Caco-2 (cell line): Measurements from ENCODE around the gene SLK. TPM values are rescaled to one million over a fixed set of nuclear protein-coding genes. Genes with fewer than 3 reads are reported as not detected.

Experiments
- BruUV-seq: library from RNA; stranded (reverse); fragments of 400-500 nt; replicated peaks from 2 replicates; lab custom pipeline; 2021; lab: Mats Ljungman, UMichigan
- CTCF ChIA-PET: fragments of 300-600 bp; sonication (Branson Sonifier 250); formaldehyde crosslinking; loops from one replicate; lab custom pipeline; 2022; ENCODE audit warnings: antibody characterized with exemption; lab: Charles Lee
- POLR2A ChIA-PET: fragments of 300-600 bp; sonication (Branson Sonifier 250); formaldehyde crosslinking; loops from one replicate; lab custom pipeline; 2022; ENCODE audit warnings: antibody characterized with exemption; lab: Charles Lee
- DNase-seq, 2 experiments: peaks; one replicate each; pipeline versions ENCODE4 v3.0.0 to v3.0.0-alpha.2; 2020 to 2022
- H3K27me3 ChIP-seq: replicated peaks from 2 replicates; pipeline ENCODE4 v1.6.0; 2011; ENCODE audit warnings: low read length; ENCODE audit not compliant: control insufficient read depth, insufficient read depth
- H3K36me3 ChIP-seq: 2 replicates; pipeline ENCODE4 v1.5.1; 2011; ENCODE audit warnings: low read length; ENCODE audit not compliant: control insufficient read depth, insufficient read depth
- H3K4me1 ChIP-seq: fragments of 250-450 bp; sonication (Bioruptor Pico); 2 replicates; pipeline ENCODE4 v1.5.1; 2020; ENCODE audit warnings: mild to moderate bottlenecking
- H3K4me3 ChIP-seq: 2 replicates; pipeline ENCODE4 v1.5.1; 2011; ENCODE audit warnings: low read depth, mild to moderate bottlenecking, control low read depth, low read length
- H3K9me3 ChIP-seq: fragments of 250-450 bp; sonication (Bioruptor Pico); 2 replicates; pipeline ENCODE4 v1.5.1; 2020; ENCODE audit warnings: mild to moderate bottlenecking, moderate library complexity
- H3K27ac Mint-ChIP-seq: one replicate; pipeline ENCODE4 v1.8.0; 2022; ENCODE audit warnings: mixed read lengths; ENCODE audit not compliant: unreplicated experiment
- H3K27me3 Mint-ChIP-seq: one replicate; pipeline ENCODE4 v1.8.0; 2022; ENCODE audit warnings: mixed read lengths; ENCODE audit not compliant: insufficient read depth, unreplicated experiment
- H3K36me3 Mint-ChIP-seq: one replicate; pipeline ENCODE4 v1.8.0; 2022; ENCODE audit warnings: mild to moderate bottlenecking, mixed read lengths; ENCODE audit not compliant: insufficient read depth, unreplicated experiment
- H3K4me1 Mint-ChIP-seq: one replicate; pipeline ENCODE4 v1.8.0; 2022; ENCODE audit warnings: low read depth, mixed read lengths; ENCODE audit not compliant: unreplicated experiment
- H3K4me3 Mint-ChIP-seq: one replicate; pipeline ENCODE4 v1.8.0; 2022; ENCODE audit warnings: mild to moderate bottlenecking, moderate library complexity, mixed read lengths; ENCODE audit not compliant: unreplicated experiment
- H3K9me3 Mint-ChIP-seq: one replicate; pipeline ENCODE4 v1.8.0; 2022; ENCODE audit warnings: mixed read lengths; ENCODE audit not compliant: unreplicated experiment
- CTCF ChIP-seq, 2 experiments: fragments of 200-600 bp in 1 of 2; IDR thresholded peaks; 1 replicate in 1 of 2; 2 replicates in 1 of 2; pipeline versions ENCODE4 v1.5.1 to v1.8.0; 2011 to 2022; ENCODE audit warnings: antibody characterized with exemption in 1 of 2, control low read depth in 1 of 2, inconsistent platforms in 1 of 2, low read depth in 1 of 2, low read length in 1 of 2, mild to moderate bottlenecking in 1 of 2, moderate library complexity in 1 of 2; ENCODE audit not compliant: insufficient read depth in 1 of 2, severe bottlenecking in 1 of 2, unreplicated experiment in 1 of 2
- intact Hi-C: fragments of 100-400 bp; cut with micrococcal nuclease; formaldehyde crosslinking; loops from one replicate; pipeline ENCODE4 v1.10.0; 2022; ENCODE audit not compliant: unreplicated experiment
- total RNA-seq: library from RNA; stranded (reverse); gene quantifications from 2 replicates; pipeline ENCODE4 v1.2.3, GENCODE V29; 2022

The SLK gene
- total RNA-seq, 1 experiment from 2014 or later, result 39.5 TPM

GRCh38 chr10:104043854-104044253 lies 76.9 kb downstream of the SLK start:
- no peaks in the 10 kb centered on the region for H3K36me3 Mint-ChIP-seq
- H3K4me1 Mint-ChIP-seq, result no peaks in the 10 kb centered on the region
- no peak overlapping the region for H3K27ac Mint-ChIP-seq
- no peaks in the 10 kb centered on the region for H3K9me3 ChIP-seq
- TF ChIP-seq CTCF (IDR thresholded peaks at IDR 0.05; ENCODE audit: insufficient read depth in 1 of 2, low read depth in 1 of 2, low read length in 1 of 2, severe bottlenecking in 1 of 2, unreplicated experiment in 1 of 2), result no peak
- H3K36me3 ChIP-seq, result no peaks in the 10 kb centered on the region
- ChIA-PET POLR2A (no interaction called here), CTCF (no interaction called here)
- H3K4me3 Mint-ChIP-seq, result no peak overlapping the region
- intact Hi-C loops, result no loop called here
- no peak overlapping the region for H3K4me3 ChIP-seq
- no peaks in the 10 kb centered on the region for H3K27me3 ChIP-seq
- no peaks in the 10 kb centered on the region; the same call in 1 of the 2 replicates for H3K4me1 ChIP-seq
- no peak for DNase-seq
- no TSS peak for BruUV-seq
- no peaks in the 10 kb centered on the region for H3K27me3 Mint-ChIP-seq
- H3K9me3 Mint-ChIP-seq, result no peaks in the 10 kb centered on the region

GRCh38 chr10:104045151-104046089 lies 78.5 kb downstream of the SLK start:
- no peaks in the 10 kb centered on the region for H3K4me1 Mint-ChIP-seq
- Histone ChIP-seq H3K9me3 (no peaks in the 10 kb centered on the region), H3K4me1 (no peaks in the 10 kb centered on the region; the same call in 1 of the 2 replicates), H3K4me3 (no peak overlapping the region), H3K36me3 (no peaks in the 10 kb centered on the region), H3K27me3 (no peaks in the 10 kb centered on the region)
- intact Hi-C loops, result loop anchor here (1.0 to 5.0 kb wide), 5 partner anchors 35 to 307 kb away; partner anchors contain the start of gene CFAP58
- peak overlapping the region; percentile 48 for H3K27ac Mint-ChIP-seq
- H3K9me3 Mint-ChIP-seq, result no peaks in the 10 kb centered on the region
- TF ChIP-seq CTCF (IDR thresholded peaks at IDR 0.05; ENCODE audit: insufficient read depth in 1 of 2, low read depth in 1 of 2, low read length in 1 of 2, severe bottlenecking in 1 of 2, unreplicated experiment in 1 of 2), result peak; percentile 63 to 95
- POLR2A ChIA-PET, result no interaction called here
- no peaks in the 10 kb centered on the region for H3K27me3 Mint-ChIP-seq
- peak; percentile 71 to 77 for DNase-seq
- H3K36me3 Mint-ChIP-seq, result no peaks in the 10 kb centered on the region
- H3K4me3 Mint-ChIP-seq, result no peak overlapping the region
- BruUV-seq, result no TSS peak
- CTCF ChIA-PET, result interaction anchor here (1.4 to 1.8 kb wide), 2 partner anchors 76 to 157 kb away, joined by 6 read pairs; partner anchors contain the start of gene SFR1

- no peak for DNase-seq
- CTCF ChIA-PET, result no interaction called here
- intact Hi-C loops, result loop anchor here (5.0 kb wide), 1 partner anchor 306 kb away; the partner anchor contains the start of gene CFAP58
- Histone ChIP-seq H3K4me1 (no peaks in the 10 kb centered on the region; the same call in 1 of the 2 replicates), H3K36me3 (no peaks in the 10 kb centered on the region), H3K27me3 (no peaks in the 10 kb centered on the region), H3K4me3 (no peak overlapping the region), H3K9me3 (no peaks in the 10 kb centered on the region)
- no peak overlapping the region for H3K27ac Mint-ChIP-seq
- H3K27me3 Mint-ChIP-seq, result no peaks in the 10 kb centered on the region
- H3K9me3 Mint-ChIP-seq, result no peaks in the 10 kb centered on the region
- no peak for TF ChIP-seq CTCF (IDR thresholded peaks at IDR 0.05; ENCODE audit: insufficient read depth in 1 of 2, low read depth in 1 of 2, low read length in 1 of 2, severe bottlenecking in 1 of 2, unreplicated experiment in 1 of 2)
- H3K4me3 Mint-ChIP-seq, result no peak overlapping the region
- no TSS peak for BruUV-seq
- POLR2A ChIA-PET, result no interaction called here
- no peaks in the 10 kb centered on the region for H3K36me3 Mint-ChIP-seq
- H3K4me1 Mint-ChIP-seq, result no peaks in the 10 kb centered on the region
Measured at GRCh38 chr10:104046651-104047050, 79.7 kb downstream of the SLK start.
